IMR-90 (cell line): ENCODE results near the gene HSD11B1L. TPM values are rescaled to one million over a fixed set of nuclear protein-coding genes. Genes with fewer than 3 reads are reported as not detected.

Experiments
- ATAC-seq: fragments of 200-7000 bp; cut with Tn5 transposase; 2 replicates; pipeline ENCODE4 v1.9.1; 2020; ENCODE audit warnings: low read depth, mild to moderate bottlenecking, moderate library complexity
- BruUV-seq: library from RNA; stranded (reverse); fragments of 400-500 nt; replicated peaks from 2 replicates; lab custom pipeline; 2021; lab: Mats Ljungman, UMichigan
- CTCF ChIA-PET: fragments of 300-600 bp; formaldehyde crosslinking; extraction: SDS; loops from one replicate; lab custom pipeline; 2021; ENCODE audit warnings: antibody characterized with exemption; lab: Yijun Ruan, JAX
- POLR2A ChIA-PET: fragments of 300-600 bp; sonication (Branson Sonifier 250); formaldehyde crosslinking; loops from one replicate; lab custom pipeline; 2022; ENCODE audit warnings: antibody characterized with exemption; ENCODE audit not compliant: unreplicated experiment; lab: Charles Lee
- DNase-seq: peaks from one replicate; pipeline ENCODE4 v3.0.0; 2013
- H2AFZ ChIP-seq: replicated peaks from 2 replicates; pipeline ENCODE3; 2013; ENCODE audit warnings: low read length, mild to moderate bottlenecking; ENCODE audit not compliant: poor library complexity
- H2AK5ac ChIP-seq: 2 replicates; pipeline ENCODE4 v1.6.1; 2013; ENCODE audit warnings: low read depth, low read length, inconsistent platforms
- H2AK9ac ChIP-seq: replicated peaks from 2 replicates; pipeline ENCODE3; 2013; ENCODE audit warnings: mild to moderate bottlenecking, low read depth, low read length, moderate library complexity; ENCODE audit not compliant: poor library complexity
- H2BK120ac ChIP-seq: 2 replicates; pipeline ENCODE4 v1.6.1; 2013; ENCODE audit warnings: low read depth, low read length, inconsistent platforms
- H2BK15ac ChIP-seq: 3 replicates; pipeline ENCODE4 v1.6.1; 2013; ENCODE audit warnings: low read depth, low read length, inconsistent platforms
- H2BK20ac ChIP-seq: 2 replicates; pipeline ENCODE4 v1.6.1; 2013; ENCODE audit warnings: low read depth, mild to moderate bottlenecking, inconsistent platforms, low read length, moderate library complexity
- H2BK5ac ChIP-seq: 2 replicates; pipeline ENCODE4 v1.6.1; 2013; ENCODE audit warnings: mild to moderate bottlenecking, low read depth, low read length, inconsistent platforms; ENCODE audit not compliant: poor library complexity, severe bottlenecking
- H3K14ac ChIP-seq: replicated peaks from 2 replicates; pipeline ENCODE4 v1.6.1; 2013; ENCODE audit warnings: low read depth, low read length, inconsistent platforms
- H3K18ac ChIP-seq: 2 replicates; pipeline ENCODE4 v1.6.1; 2013; ENCODE audit warnings: low read depth, low read length, control low read depth
- H3K23ac ChIP-seq: 2 replicates; pipeline ENCODE4 v1.6.1; 2013; ENCODE audit warnings: low read depth, low read length, inconsistent platforms
- H3K27ac ChIP-seq: 2 replicates; pipeline ENCODE4 v1.5.1; 2013; ENCODE audit warnings: mild to moderate bottlenecking, control low read depth, low read length; ENCODE audit not compliant: insufficient read depth
- H3K27me3 ChIP-seq: 2 replicates; pipeline ENCODE4 v1.6.1; 2013; ENCODE audit warnings: low read length; ENCODE audit not compliant: control insufficient read depth, insufficient read depth
- H3K36me3 ChIP-seq: 2 replicates; pipeline ENCODE4 v1.6.1; 2013; ENCODE audit warnings: low read length, mixed read lengths; ENCODE audit not compliant: control insufficient read depth, insufficient read depth
- H3K4ac ChIP-seq: 2 replicates; pipeline ENCODE4 v1.6.1; 2013; ENCODE audit warnings: low read depth, low read length, inconsistent platforms
- H3K4me1 ChIP-seq: 2 replicates; pipeline ENCODE4 v1.6.1; 2013; ENCODE audit warnings: low read length, mixed read lengths; ENCODE audit not compliant: control insufficient read depth, insufficient read depth
- H3K4me2 ChIP-seq: 2 replicates; pipeline ENCODE4 v1.6.1; 2013; ENCODE audit warnings: low read depth, mild to moderate bottlenecking, control low read depth, low read length, moderate library complexity
- H3K4me3 ChIP-seq: 2 replicates; pipeline ENCODE4 v1.5.1; 2013; ENCODE audit warnings: low read depth, mild to moderate bottlenecking, control low read depth, low read length, moderate library complexity; ENCODE audit not compliant: insufficient read depth
- H3K56ac ChIP-seq: 2 replicates; pipeline ENCODE4 v1.6.1; 2013; ENCODE audit warnings: low read length, inconsistent platforms; ENCODE audit not compliant: insufficient read depth; ENCODE audit errors: extremely low read depth
- H3K79me1 ChIP-seq, 2 experiments: 2 replicates each; pipeline ENCODE4 v1.6.1; 2013; ENCODE audit warnings: low read length in 2 of 2, inconsistent platforms in 1 of 2, low read depth in 1 of 2
- H3K9ac ChIP-seq: 2 replicates; pipeline ENCODE4 v1.6.1; 2013; ENCODE audit warnings: low read depth, low read length, control low read depth
- H3K9me1 ChIP-seq: 2 replicates; pipeline ENCODE4 v1.6.1; 2013; ENCODE audit warnings: low read length, inconsistent platforms; ENCODE audit not compliant: insufficient read depth
- H3K9me3 ChIP-seq: 2 replicates; pipeline ENCODE4 v1.6.1; 2013; ENCODE audit warnings: low read length; ENCODE audit not compliant: control insufficient read depth, insufficient read depth
- H4K20me1 ChIP-seq: 2 replicates; pipeline ENCODE4 v1.6.1; 2013; ENCODE audit warnings: low read length, inconsistent platforms; ENCODE audit not compliant: insufficient read depth
- H4K5ac ChIP-seq: 2 replicates; pipeline ENCODE4 v1.6.1; 2013; ENCODE audit warnings: mild to moderate bottlenecking, low read depth, low read length, control low read depth
- H4K8ac ChIP-seq, 2 experiments: 2 replicates each; pipeline ENCODE4 v1.6.1; 2013; ENCODE audit warnings: low read depth in 2 of 2, low read length in 2 of 2, control low read depth in 1 of 2, inconsistent platforms in 1 of 2
- H4K91ac ChIP-seq: 2 replicates; pipeline ENCODE4 v1.6.1; 2013; ENCODE audit warnings: low read depth, low read length, inconsistent platforms; ENCODE audit not compliant: insufficient read depth
- CEBPB ChIP-seq: IDR thresholded peaks from 2 replicates; pipeline ENCODE4 v1.6.1; 2012; ENCODE audit warnings: low read depth, low read length, improper control_type of control experiment
- ELK1 ChIP-seq: fragments of 150-350 bp; IDR thresholded peaks from 2 replicates; pipeline ENCODE4 v1.6.1; 2016; ENCODE audit warnings: low read depth, mild to moderate bottlenecking, low read length, moderate library complexity, borderline replicate concordance
- MAZ ChIP-seq: IDR thresholded peaks from 2 replicates; pipeline ENCODE4 v1.6.1; 2012; ENCODE audit warnings: low read depth, mild to moderate bottlenecking, low read length, improper control_type of control experiment, moderate library complexity, borderline replicate concordance
- POLR2A ChIP-seq: IDR thresholded peaks from 2 replicates; pipeline ENCODE4 v1.6.1; 2012; ENCODE audit warnings: mild to moderate bottlenecking, low read depth, low read length
- RCOR1 ChIP-seq: IDR thresholded peaks from 2 replicates; pipeline ENCODE4 v1.6.1; 2012; ENCODE audit warnings: mild to moderate bottlenecking, low read length, improper control_type of control experiment; ENCODE audit not compliant: insufficient replicate concordance
- RFX5 ChIP-seq: IDR thresholded peaks from 2 replicates; pipeline ENCODE4 v1.8.0; 2012; ENCODE audit warnings: low read depth, mild to moderate bottlenecking, low read length, moderate library complexity
- USF2 ChIP-seq: fragments of 150-350 bp; IDR thresholded peaks from 2 replicates; pipeline ENCODE4 v1.6.1; 2017; ENCODE audit warnings: mild to moderate bottlenecking, antibody characterized with exemption, low read length, low read depth
- WGBS, 2 experiments: methylation state at CpG; one replicate each; pipeline versions ENCODE4 v1.1.5 to v1.1.7; 2013; ENCODE audit warnings: missing lambda C conversion rate in 2 of 2; ENCODE audit not compliant: insufficient read length in 1 of 2; ENCODE audit errors: extremely low coverage in 2 of 2; 5-methylcytosine and 5-hydroxymethylcytosine counted together
- dilution Hi-C: fragments of 300-500 bp; cut with HindIII; formaldehyde crosslinking; loops from one replicate; pipeline ENCODE4 v1.14.3; 2018; ENCODE audit warnings: low sequenced_read_pairs; ENCODE audit not compliant: unreplicated experiment
- in situ Hi-C: fragments of 300-500 bp; cut with MboI; formaldehyde crosslinking; loops from 3 replicates; pipeline ENCODE4 v1.14.3; 2019; ENCODE audit warnings: low sequenced_read_pairs, inconsistent platforms, mixed read lengths
- intact Hi-C: fragments of 100-400 bp; cut with micrococcal nuclease; formaldehyde crosslinking; loops from 2 replicates; pipeline ENCODE4 v1.10.0; 2022
- polyA plus RNA-seq, 3 experiments: library from polyadenylated mRNA; depleted of rRNA; stranded (reverse); fragments of >200 nt; gene quantifications; 2 replicates each; pipeline ENCODE4 v1.2.3, GENCODE V29; 2012; ENCODE audit warnings: low replicate concordance in 1 of 3
- total RNA-seq: library from RNA; depleted of rRNA; stranded (reverse); fragments of >200 nt; gene quantifications from 2 replicates; pipeline ENCODE4 v1.2.3, GENCODE V29; 2012

Gene HSD11B1L
- total and polyA plus RNA-seq, 2 of the 4 experiments (the other 2 are of a cell fraction): 2.2 to 7.2 TPM

DNA sequence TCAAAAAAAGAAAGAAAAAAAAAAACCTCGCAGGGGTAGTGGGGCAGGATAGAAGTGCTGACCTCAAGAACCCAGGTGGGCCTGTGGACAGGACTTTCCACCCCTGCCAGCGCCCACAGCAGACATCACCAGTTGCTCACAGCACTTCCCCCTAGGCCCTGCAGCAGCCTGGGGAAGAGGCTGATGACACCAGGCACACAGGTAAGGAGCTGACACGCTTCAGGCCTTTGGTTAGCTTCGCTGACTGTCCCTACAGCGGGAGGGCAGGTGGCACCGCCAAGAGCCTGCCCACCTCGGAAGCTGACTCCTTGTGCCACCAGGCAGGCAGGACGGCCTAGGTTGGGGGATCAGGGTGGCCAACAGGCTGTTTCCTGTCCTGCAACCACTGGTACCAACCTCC, 30.2 kb downstream of the HSD11B1L start:
- Histone ChIP-seq H2AK9ac (peak overlapping the region; percentile 28), H3K9ac (no peak overlapping the region), H3K23ac (no peak overlapping the region), H2AK5ac (no peak overlapping the region), H3K27me3 (no peaks in the 10 kb centered on the region), H3K4me1 (no peaks in the 10 kb centered on the region), H2BK15ac (no peak overlapping the region), H4K91ac (no peak overlapping the region), H3K9me1 (0 out of 2 replicates have a peak, but pooled peaks cover 4% of the 10 kb centered on the region), H3K27ac (no peak overlapping the region), H2BK120ac (no peak overlapping the region), H2BK5ac (no peak overlapping the region), H3K4ac (no peak overlapping the region), H3K79me1 (peaks cover 13 to 54% of the 10 kb centered on the region in 2 experiments), H3K18ac (no peak overlapping the region), H3K36me3 (peaks cover 66% of the 10 kb centered on the region), H2AFZ (peak overlapping the region; percentile 51), H3K4me2 (no peak overlapping the region), H4K5ac (no peak overlapping the region), H3K14ac (no peak overlapping the region), H4K20me1 (peaks cover 44% of the 10 kb centered on the region), H3K4me3 (no peak overlapping the region), H3K9me3 (no peaks in the 10 kb centered on the region), H2BK20ac (no peak overlapping the region), H3K56ac (no peak overlapping the region), H4K8ac (no peak overlapping the region)
- ChIA-PET POLR2A (no interaction called here), CTCF (no interaction called here)
- no peak for ATAC-seq
- dilution Hi-C loops (no loop called here), intact Hi-C loops (no loop called here), in situ Hi-C loops (no loop called here)
- no peak for TF ChIP-seq CEBPB
- no peak for TF ChIP-seq RCOR1
- no peak for TF ChIP-seq ELK1
- no peak for TF ChIP-seq USF2
- TF ChIP-seq POLR2A: no peak
- TF ChIP-seq RFX5: no peak
- no peak for TF ChIP-seq MAZ
- no peak for DNase-seq
- BruUV-seq: no TSS peak
- 95% methylated on average over 5 of the region's 8 CpGs; no CpG with 5 or more reads in 1 of the 2 experiments for WGBS, 2 experiments
